ENCODE data around the gene ABLIM2.

ABLIM2 gene

DNA sequence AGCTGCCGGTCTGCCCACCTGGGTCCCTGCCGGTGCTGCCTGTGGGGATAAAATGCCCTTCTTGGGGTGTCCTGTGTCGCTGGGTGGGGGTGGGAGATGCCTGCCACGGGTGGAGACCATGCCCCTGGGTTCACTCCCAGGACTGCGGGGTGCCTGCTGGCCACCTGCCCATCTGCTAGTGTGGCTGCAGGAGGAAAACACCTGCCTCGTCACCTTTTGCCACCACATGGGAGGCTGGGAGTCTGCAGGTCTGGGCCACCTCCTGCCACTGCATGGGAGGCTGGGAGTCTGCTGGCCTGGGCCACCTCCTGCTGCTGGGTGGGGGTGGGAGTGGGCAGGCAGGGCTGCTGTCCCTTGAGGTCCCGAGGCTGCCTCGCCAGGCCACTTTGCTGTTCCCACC, 160.2 kb downstream of the ABLIM2 start:
- DNase-seq = no peak

DNA sequence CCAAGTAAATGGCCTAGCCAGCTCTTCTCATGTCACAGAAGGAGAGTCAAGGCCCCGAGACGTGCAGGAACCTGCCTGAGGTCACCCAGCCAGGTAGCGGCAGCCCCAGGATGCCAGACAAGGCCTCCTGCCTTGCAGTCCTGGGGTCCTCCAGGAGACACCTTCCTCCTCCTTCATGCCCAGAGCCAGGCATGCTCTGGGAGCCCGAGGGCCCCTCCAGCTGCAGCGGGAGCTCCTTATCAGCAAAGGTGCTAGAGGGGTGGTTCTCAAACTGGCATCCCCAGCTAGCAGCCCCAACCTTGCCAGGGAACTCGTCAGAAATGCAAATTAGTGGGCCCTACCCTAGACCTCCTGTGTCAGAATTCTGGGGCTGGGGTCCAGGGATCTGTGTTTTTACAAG, 162.7 kb downstream of the ABLIM2 start:
- DNase-seq = no peak

DNA sequence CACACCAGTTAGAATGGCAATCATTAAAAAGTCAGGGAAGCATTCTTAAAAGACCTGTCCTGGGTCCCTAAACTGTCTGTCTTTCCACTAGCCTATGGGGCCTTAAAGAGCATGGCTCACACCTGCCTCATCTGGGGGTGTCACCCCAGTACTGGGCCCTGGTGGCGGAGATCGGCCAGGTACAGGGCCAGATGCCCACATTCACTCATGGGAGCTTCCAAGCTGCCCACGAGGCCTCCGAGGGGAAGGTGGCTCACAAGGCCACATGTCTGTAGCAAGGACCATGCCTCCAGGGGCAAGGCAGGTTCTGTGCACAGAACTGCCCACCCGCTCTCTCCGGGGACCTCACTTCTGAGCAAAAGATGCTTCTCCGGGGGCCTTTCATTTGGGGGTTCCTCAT, 163.5 kb downstream of the ABLIM2 start:
- DNase-seq = no peak

DNA sequence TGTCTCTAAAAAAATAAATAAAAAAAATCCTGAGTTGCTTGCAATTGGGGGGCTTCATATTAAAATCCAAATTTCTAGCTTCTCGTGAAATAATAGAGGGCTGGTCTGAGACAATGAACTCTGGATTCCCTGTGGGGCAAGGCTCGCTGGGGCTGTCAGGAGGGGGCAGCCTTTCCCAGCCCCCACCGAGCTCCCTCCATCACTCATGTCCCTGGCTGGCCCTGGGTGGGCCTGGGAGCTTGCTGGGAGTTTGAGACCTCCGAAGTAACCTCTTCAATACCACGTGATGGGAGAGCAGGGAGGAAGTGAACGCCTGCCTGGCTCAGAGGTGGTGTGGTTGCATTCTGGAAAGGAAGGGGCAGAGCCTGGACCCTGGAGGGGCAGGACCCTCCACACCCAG, 164.9 kb downstream of the ABLIM2 start:
- no peak for DNase-seq

DNA sequence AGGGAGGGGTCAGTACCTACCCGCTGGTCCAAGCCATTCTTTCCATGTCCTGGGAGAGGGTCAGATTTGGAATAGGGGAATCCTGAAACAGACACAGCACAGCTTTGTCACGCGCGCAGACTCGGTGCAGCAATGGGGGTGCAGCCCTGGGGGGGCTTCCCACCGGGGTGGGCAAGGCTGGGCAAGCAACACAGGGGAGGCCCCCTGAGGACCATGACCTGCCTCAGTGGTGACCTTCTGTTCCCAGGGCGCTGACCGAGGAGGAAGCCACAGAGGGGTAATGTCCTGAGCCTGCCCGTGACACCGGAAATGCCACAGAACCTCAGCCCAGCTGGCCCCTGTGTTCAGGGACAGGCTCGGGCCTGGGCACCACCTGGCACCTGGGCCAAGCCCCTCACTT, 165.8 kb downstream of the ABLIM2 start:
- no peak for DNase-seq

DNA sequence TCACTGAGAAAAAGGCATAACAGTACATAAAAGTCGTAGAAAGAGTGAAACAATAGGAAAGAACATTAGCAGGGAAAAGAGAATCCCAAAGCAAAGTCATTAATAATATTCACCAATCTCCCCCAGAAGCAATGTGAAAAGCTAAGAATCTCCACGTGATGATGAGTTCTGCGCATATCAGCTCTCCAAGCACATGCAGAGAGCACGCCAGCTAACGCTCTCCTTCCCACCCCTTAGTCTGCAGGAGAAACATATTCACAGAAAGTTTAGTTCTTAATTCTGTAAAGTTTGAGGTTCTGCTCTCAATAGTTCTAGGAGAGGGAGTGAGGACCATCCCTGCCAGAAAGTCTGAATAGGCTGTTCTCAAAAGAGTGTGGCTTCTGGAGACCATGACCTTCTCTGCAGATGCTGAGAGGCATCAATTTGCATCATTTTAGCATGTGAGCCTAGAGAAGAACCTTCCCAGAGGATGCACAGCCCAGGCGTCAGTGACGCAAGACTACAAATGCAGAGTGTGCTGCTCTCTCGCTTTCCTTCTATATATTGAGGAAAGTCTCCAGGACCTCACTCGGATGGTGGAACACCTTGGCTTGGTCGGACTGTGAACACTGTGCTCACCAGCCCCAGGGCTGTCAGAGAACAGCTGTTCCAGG, 167.7 kb downstream of the ABLIM2 start:
- no peak for DNase-seq

DNA sequence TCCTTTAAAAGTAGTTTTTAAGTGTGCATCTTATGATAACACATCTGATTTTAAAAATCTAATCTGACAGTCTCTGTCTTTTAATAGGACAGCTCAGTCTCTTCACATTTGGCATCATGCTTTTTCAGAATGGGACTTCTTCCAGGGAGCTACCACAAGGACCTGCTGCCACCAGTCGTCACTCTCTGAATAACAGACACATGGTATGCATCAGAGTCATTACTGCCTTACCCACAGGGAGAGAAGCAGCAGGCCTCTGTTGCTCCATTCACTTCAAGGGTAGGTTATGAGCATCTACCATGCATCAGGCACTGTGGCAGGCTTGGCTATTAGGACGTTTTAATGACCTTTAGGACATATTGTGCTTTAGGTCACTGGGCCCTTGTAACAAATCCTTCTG, 169.0 kb downstream of the ABLIM2 start:
- DNase-seq = no peak

DNA sequence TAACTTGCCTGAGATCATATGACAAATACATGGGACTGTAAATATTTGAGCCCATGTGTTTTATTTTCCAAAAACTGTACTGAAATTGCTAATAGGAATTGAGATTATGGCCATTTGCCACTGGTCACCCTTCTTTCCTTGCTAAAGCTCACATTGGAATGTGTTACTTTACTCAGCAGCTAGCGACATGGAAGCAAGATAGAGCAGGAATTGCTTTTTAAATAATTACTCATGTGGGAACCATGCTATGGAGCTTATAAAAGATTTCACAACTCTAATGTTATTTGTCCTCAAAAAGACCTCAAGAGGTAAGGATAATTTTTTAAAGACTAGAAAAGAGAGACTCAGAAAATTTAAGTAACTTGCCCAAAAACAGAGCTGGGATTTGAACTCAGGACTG, 170.2 kb downstream of the ABLIM2 start:
- no peak for DNase-seq

DNA sequence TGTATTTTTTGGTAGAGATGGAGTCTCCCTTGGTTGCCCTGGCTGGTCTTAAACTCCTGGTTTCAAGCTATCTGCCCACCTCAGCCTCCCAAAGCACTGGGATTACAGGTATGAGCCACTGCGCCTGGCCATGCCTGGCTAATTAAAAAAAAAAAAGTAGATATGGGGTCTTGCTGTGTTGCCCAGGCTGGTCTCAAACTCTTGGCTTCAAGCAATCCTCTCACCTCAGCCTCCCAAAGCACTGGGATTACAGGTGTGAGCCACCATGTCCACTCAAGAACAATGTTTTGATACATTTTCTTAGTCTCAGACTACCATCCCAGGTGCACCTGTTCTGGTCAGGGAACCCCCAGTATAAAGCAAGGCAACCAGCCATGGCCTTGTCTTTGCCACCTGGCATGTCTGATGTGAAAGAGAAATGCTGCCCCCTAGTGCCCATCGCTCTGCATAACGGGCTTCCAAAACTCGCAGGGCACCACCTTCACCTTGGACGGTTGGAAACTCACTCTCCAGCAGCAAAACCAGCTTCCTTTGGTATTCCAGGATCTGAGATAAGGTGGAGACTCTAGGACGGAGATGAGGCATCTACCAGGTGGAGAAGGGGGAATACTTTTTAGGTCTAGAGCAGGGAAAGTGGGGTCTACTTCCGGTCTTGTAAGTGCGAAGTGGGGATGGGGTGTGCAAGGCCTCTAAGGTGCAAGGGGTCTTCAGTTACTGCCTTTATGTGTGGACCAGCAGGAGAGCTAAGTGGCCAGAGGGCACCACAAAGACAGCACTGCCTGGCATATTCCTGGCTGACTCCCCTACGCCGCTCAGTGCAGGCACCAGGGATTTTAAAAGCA, 171.2 kb downstream of the ABLIM2 start:
- peak; percentile 70 for DNase-seq

DNA sequence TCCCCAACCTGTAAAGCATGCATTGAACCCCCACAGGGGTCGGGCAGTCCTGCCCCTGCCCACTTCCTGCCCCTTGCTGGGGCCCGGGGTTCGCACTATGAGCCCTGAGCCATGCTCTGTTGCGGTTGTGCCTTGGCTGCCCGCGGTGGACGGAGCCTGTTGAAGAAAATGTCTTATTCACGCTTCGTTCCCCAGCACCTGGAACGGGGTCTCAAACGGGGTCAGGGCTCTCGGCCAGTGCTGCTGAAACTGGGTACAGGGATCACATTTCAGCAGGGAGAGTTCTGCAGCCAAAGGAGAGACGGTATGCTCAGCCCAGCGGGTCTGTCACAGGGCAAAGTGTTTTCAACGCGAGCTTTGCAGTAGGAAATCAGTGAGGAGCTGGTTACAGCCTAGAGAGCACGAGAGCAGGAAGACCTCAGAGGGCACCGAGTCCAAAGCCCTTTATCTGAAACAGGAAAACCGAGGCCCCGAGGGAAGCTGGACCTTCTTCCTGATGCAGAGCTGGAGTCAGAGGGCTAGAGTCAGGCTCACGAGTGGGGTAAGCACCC, 172.6 kb downstream of the ABLIM2 start:
- DNase-seq = no peak

DNA sequence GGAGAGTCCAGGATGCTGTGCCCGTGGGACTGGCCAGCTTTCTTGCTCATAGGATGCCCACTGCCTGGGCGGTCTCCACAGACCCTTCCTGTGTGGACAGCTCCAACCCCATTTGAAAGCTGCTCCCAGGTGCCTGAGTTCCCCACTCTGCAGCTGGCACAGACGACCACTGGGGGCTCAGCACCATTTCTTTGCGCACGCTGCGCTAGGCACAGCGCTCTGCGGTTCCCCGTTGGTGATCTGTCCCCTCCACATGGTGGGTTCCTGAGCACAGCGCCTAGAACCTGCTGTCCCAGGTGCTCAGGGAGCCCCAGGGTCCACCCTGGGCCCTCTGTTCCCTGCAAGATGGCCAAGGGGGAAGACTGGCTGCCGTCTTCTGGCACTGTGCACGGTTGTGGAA, 173.5 kb downstream of the ABLIM2 start:
- no peak for DNase-seq

DNA sequence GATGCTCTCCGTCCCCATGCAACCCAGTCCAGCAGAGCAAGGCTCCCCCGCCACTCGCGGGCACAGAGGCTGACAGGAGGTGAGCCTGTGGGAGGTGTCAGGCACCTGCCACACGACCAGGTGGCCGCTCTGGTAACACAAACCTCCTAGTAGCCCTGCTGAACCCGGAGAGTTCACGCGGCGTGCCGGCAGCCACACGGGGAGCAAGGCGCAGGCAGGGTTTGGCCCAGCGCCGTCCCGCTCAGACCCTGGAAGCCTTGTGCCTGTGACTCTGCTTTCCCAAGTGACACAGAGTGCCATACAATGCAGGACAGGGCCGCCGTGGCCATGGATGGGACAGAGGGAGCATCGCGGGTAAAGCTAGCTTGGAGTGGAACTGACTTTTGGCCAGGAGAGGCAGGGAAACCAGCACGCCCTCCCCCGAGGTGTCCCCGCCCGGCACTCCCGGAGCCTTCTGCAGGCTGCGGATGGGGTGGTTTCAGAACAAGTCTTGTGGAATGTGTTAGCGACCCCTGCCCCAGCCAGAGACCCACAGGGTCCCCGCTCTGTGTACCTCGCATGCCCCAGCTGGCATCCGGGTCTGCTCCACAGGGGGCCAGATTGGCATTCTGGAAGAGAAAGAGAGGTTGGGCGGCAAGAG, 174.2 kb downstream of the ABLIM2 start:
- DNase-seq = no peak

DNA sequence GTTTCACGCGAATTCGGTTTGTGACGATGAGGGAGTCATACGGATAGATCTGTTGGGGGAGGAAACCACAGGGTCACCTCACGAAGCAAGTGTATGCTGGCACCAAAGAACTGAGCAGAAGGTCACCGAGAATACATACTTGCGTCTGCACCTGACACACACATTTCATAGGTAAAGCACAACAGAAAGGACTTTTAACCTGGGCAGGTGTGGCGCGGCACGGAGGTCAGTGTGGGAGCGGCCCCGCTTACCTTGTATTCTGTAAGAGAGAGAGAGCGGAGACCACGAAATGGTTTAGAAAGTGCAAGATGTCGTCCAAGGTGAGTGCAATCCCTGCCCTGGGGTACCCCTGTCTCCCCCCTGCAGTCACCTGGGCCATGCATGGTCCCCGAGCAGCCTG, 175.3 kb downstream of the ABLIM2 start:
- DNase-seq = no peak

DNA sequence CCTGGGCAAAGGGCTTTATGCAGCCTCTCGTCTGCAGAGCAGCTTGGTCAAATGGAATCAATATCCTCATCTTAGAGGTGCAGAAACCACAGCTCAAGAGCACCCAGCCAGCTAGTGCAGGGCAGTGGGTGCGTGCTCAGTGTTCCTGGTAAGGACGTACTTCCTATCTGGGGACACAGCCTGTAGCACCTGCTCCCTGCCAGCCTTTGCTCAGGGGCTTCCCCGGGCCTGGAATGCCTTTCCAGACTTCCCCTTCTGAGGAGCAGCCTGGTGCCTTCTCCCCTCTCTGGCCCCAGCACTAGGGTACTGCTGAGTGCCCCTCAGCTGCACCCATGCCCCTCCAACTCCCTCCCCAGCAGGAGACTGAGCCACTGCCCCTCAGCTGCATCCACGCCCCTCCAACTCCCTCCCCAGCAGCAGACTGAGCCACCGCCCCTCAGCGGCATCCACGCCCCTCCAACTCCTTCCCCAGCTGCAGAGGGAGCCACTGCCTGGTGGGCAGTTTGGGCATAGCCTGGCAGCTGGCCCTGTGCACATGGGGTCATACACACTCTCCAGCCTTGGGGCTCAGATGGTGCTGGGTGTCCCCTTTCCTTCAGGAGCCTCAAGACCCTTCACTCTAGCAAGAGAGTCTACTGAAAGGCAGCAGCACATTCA, 176.7 kb downstream of the ABLIM2 start:
- no peak for DNase-seq

DNA sequence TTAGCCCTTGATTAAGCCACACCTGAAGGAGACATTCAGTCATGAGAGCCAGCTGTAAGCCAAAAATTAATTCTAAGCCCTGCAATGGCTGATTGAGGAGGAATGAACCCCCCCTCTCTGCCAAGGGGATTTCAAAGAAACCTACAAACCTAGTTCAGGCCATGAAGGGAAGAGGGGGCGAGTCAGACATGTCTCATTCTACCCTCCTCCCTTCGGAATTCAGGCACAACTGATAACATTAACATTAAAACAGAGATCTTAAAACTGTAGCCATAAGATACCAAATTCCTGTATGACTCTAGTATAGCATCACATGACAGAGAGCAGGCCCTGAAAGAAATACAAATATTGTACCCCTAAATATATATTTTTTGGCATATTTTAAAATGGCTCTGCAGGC, 178.6 kb downstream of the ABLIM2 start:
- no peak for DNase-seq

DNA sequence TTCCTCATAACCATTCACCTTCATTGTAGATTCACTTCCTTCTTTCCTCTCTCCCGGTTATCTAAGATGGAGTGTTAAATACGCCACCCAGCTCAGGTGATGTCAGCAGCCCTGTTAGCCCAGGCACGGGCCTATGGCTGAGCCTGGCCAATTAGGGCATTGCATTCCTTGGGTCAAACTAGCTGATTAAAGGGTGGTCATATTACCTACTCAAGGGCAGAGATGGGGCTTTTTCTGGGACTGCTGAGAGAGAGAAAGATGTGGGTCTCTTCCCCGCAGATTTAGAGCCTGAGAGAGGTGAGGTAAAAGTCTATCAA, 179.0 kb downstream of the ABLIM2 start:
- no peak for DNase-seq

DNA sequence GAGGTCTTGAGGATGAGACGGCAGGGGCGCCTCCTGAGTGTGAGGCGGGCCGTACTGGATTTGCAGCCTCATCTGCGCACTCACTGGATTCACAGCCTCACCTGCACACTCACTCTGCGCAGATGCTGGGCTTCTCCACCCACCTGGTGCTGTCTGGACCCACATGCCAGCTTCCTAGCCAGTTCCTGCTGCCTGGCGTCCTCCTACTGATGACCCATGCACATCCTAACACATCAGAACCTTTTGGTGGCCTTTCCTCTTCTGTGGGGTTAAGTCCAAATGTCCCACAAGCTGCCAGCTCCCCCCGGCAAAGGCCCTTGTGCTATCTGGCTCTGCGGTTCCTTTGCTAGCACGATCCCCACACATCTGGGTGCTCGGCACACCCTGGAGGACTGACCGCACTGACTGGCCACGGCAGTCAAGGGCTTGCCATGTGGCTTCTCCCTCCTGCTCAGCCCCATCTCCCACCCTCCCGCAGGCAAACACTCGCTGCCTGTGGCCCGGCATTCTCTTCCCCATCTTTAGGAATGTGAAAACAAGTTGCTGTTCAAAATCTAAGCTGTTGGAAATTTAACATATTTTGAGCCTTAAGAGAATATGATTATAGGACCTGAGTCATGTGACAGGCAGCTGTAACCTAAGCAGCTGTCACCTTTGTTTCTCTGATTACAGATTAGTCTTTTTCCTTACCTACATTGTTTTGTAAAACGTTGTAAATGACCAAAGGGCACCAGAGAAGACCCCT, 179.5 kb downstream of the ABLIM2 start:
- no peak for DNase-seq

DNA sequence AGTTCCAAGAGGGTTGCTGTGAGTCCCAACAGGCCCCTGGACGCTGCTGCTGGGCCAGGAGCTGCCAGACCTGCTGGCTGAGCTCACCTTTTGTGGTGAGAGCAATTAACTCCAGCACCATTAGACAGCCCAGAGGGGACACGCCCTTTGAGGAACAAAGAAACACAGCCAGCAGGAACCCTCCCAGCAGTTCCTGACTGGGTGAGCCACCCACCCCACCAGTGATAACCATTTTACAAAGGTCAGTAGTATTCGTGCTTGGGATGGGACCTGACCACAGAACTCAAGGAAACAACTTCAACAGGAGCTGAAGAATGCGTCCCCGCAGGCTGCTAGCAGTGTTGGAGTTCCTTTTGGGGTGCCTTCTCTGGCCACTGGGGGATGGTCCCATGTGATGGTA, 180.1 kb downstream of the ABLIM2 start:
- no peak for DNase-seq

DNA sequence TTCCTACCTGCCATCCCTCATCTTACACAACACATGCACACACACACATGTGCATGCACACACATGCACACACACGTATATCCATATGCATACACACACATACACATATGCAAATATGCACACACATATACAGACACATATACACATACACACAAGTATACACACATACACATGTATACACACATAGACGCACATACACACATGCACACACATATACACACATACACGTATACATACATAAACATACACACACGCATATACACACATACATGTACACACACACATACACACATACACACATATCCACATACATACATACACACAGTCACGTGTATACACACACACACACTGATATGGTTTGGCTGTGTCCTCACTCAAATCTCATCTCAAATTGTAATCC, 182.0 kb downstream of the ABLIM2 start:
- no peak for DNase-seq

DNA sequence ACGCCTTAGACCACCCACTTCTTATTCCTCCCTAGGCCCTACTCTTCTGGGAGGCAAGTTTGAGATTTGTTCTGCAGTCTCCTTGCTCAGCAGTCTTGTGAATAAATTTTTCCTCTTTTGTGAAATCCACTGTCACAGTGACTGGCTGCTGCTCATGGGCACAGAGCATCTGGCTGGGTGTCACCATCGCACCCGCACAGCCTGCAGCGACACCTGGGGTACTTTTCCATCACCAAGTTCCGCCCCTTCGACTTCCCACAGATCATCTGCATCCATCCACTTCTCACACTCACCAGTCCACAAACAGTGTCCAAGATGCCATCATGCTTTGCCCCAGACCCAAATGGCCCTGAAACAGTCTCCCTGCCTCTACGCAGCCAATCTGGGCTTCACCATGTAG, 182.6 kb downstream of the ABLIM2 start:
- no peak for DNase-seq

DNA sequence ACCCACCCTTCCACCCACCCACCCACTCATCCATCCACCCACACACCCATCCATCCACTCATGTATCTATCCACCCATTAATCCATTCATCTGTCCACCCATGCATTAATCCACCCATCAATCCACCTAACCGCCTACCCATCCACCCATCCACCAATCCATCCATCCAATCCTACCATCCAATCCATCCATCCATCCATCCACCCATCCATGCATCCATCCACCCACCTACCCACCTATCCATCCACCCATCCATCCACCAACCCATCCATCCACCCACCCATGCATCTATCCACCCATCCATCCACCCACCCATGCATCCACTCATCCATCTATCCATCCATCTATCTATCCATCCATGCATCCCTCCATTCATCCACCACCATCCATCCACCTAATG, 184.2 kb downstream of the ABLIM2 start:
- DNase-seq = no peak

DNA sequence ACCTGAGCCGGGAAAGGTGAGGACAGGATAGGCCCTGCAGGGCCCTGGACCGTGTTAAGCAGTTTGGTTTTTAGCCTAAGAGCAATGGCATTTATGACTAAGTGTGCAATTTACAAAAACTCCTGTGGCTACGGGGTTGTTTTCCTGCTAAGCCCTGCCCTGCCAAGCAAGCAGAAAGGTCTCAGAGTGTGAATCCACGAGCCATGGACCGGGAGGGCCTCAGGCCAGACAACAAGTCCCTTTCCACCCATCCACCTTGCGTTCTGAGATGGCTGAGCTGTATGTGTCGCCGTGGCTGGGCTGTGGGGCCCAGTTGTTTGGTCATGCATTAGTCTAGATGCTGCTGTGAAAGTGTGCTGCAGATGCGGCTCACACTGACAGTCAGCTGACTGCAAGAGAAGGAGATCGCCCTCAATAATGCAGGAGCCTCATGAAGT, 185.1 kb downstream of the ABLIM2 start:
- no peak for DNase-seq

All from effector CD4-positive, alpha-beta T cell (primary cell).